H1 (cell line): Measurements from ENCODE around the gene PIK3R6. TPM values are rescaled to one million over a fixed set of nuclear protein-coding genes. Genes with fewer than 3 reads are reported as not detected.

ENCODE experiments used
- CTCF ChIA-PET: fragments of 300-600 bp; sonication (Branson Sonifier 250); formaldehyde crosslinking; loops from one replicate; lab custom pipeline; 2021; ENCODE audit not compliant: partially characterized antibody; lab: Charles Lee
- POLR2A ChIA-PET: fragments of 300-600 bp; sonication (Branson Sonifier 250); formaldehyde crosslinking; loops from one replicate; lab custom pipeline; 2021; ENCODE audit warnings: inconsistent platforms; ENCODE audit not compliant: partially characterized antibody; lab: Charles Lee
- DNase-seq, 2 experiments: peaks; one replicate each; pipeline versions ENCODE4 v3.0.0 to v3.0.0-alpha.2; 2010 to 2022; ENCODE audit warnings: low spot score in 2 of 2, low read depth in 1 of 2, mixed read lengths in 1 of 2
- FAIRE-seq: peaks from 2 replicates; lab custom pipeline; 2011; peaks lifted over from hg19 to GRCh38; lab: Jason Lieb, UNC
- H2AFZ ChIP-seq: 2 replicates; pipeline ENCODE4 v1.8.1; 2012; ENCODE audit warnings: low read length, inconsistent platforms
- H2AK5ac ChIP-seq: 2 replicates; pipeline ENCODE4 v1.6.1; 2013; ENCODE audit warnings: low read depth, low read length
- H2BK120ac ChIP-seq: replicated peaks from 2 replicates; pipeline ENCODE3; 2013; ENCODE audit warnings: low read depth, low read length, inconsistent platforms
- H2BK12ac ChIP-seq: 2 replicates; pipeline ENCODE4 v1.6.1; 2013; ENCODE audit warnings: low read depth, low read length
- H2BK15ac ChIP-seq: 2 replicates; pipeline ENCODE4 v1.6.1; 2013; ENCODE audit warnings: low read length
- H2BK20ac ChIP-seq: 2 replicates; pipeline ENCODE4 v1.6.1; 2013; ENCODE audit warnings: low read length
- H2BK5ac ChIP-seq: 2 replicates; pipeline ENCODE4 v1.6.1; 2013; ENCODE audit warnings: low read depth, low read length
- H3K14ac ChIP-seq: 2 replicates; pipeline ENCODE4 v1.6.1; 2013; ENCODE audit warnings: inconsistent platforms; ENCODE audit not compliant: insufficient read length
- H3K18ac ChIP-seq: 2 replicates; pipeline ENCODE4 v1.6.1; 2013; ENCODE audit warnings: low read length; ENCODE audit errors: extremely low read depth
- H3K23ac ChIP-seq: 2 replicates; pipeline ENCODE4 v1.6.1; 2013; ENCODE audit warnings: inconsistent platforms; ENCODE audit not compliant: insufficient read length
- H3K23me2 ChIP-seq: 2 replicates; pipeline ENCODE4 v1.6.1; 2013; ENCODE audit warnings: low read depth, low read length
- H3K27ac ChIP-seq: 2 replicates; pipeline ENCODE4 v1.6.1; 2011; ENCODE audit warnings: low read depth, low read length, inconsistent platforms
- H3K27me3 ChIP-seq, 4 experiments: replicated peaks in 1 of 4; 1 replicate in 1 of 4; 2 replicates in 3 of 4; pipeline versions ENCODE4 v1.6.1 to v1.8.1; 2011 to 2013; ENCODE audit warnings: low read length in 3 of 4, mild to moderate bottlenecking in 3 of 4, inconsistent platforms in 2 of 4, mixed read lengths in 2 of 4, moderate library complexity in 1 of 4; ENCODE audit not compliant: control insufficient read depth in 3 of 4, insufficient read depth in 3 of 4; ENCODE audit errors: extremely low read depth in 1 of 4
- H3K36me3 ChIP-seq, 4 experiments: 2 replicates each; pipeline versions ENCODE4 v1.6.1 to v1.8.1; 2011 to 2013; ENCODE audit warnings: mild to moderate bottlenecking in 4 of 4, low read length in 3 of 4, moderate library complexity in 2 of 4, control low read depth in 1 of 4, inconsistent platforms in 1 of 4; ENCODE audit not compliant: insufficient read depth in 4 of 4, control insufficient read depth in 2 of 4
- H3K4ac ChIP-seq: replicated peaks from 2 replicates; pipeline ENCODE3; 2013; ENCODE audit warnings: low read length, low read depth, mixed read lengths, inconsistent platforms; ENCODE audit not compliant: insufficient read length
- H3K4me1 ChIP-seq, 4 experiments: replicated peaks in 1 of 4; 1 replicate in 1 of 4; 2 replicates in 3 of 4; pipeline versions ENCODE4 v1.6.1 to v1.8.1; 2011 to 2013; ENCODE audit warnings: low read length in 3 of 4, inconsistent platforms in 2 of 4, mixed read lengths in 1 of 4; ENCODE audit not compliant: insufficient read depth in 4 of 4, control insufficient read depth in 3 of 4
- H3K4me2 ChIP-seq, 2 experiments: 2 replicates each; pipeline versions ENCODE4 v1.6.1 to v1.8.1; 2011 to 2013; ENCODE audit warnings: low read depth in 2 of 2, low read length in 2 of 2, control low read depth in 1 of 2, inconsistent platforms in 1 of 2, mild to moderate bottlenecking in 1 of 2; ENCODE audit not compliant: insufficient read depth in 1 of 2
- H3K4me3 ChIP-seq, 4 experiments: fragments of 200-600, 300-600 bp in 1 of 4; sonication (generic), shearing (Covaris generic), sonication (Bioruptor Twin) in 1 of 4; 2 replicates each; pipeline versions ENCODE4 v1.5.1 to v1.8.1; 2011 to 2016; ENCODE audit warnings: low read length in 4 of 4, low read depth in 3 of 4, control low read depth in 2 of 4, inconsistent platforms in 2 of 4, mild to moderate bottlenecking in 2 of 4, mixed read lengths in 1 of 4, moderate library complexity in 1 of 4; ENCODE audit not compliant: insufficient read depth in 2 of 4; ENCODE audit errors: extremely low read depth in 1 of 4
- H3K56ac ChIP-seq: replicated peaks from 2 replicates; pipeline ENCODE3; 2013; ENCODE audit warnings: low read depth, mild to moderate bottlenecking, mixed read lengths, low read length, inconsistent platforms; ENCODE audit not compliant: insufficient read length
- H3K79me1 ChIP-seq: 2 replicates; pipeline ENCODE4 v1.6.1; 2013; ENCODE audit warnings: low read depth, low read length, control low read depth
- H3K79me2 ChIP-seq, 2 experiments: 2 replicates each; pipeline versions ENCODE4 v1.6.1 to v1.8.1; 2012 to 2013; ENCODE audit warnings: low read length in 2 of 2, mild to moderate bottlenecking in 2 of 2, inconsistent platforms in 1 of 2; ENCODE audit not compliant: insufficient read depth in 2 of 2, control insufficient read depth in 1 of 2
- H3K9ac ChIP-seq, 4 experiments: replicated peaks in 1 of 4; 1 replicate in 1 of 4; 2 replicates in 3 of 4; pipeline versions ENCODE4 v1.6.1 to v1.8.1; 2011 to 2013; ENCODE audit warnings: low read depth in 3 of 4, low read length in 3 of 4, control low read depth in 2 of 4, mild to moderate bottlenecking in 2 of 4, moderate library complexity in 2 of 4, inconsistent platforms in 1 of 4; ENCODE audit errors: extremely low read depth in 1 of 4
- H3K9me3 ChIP-seq, 2 experiments: 2 replicates each; pipeline versions ENCODE4 v1.6.1 to v1.8.1; 2012 to 2013; ENCODE audit warnings: mild to moderate bottlenecking in 2 of 2, moderate library complexity in 2 of 2, control low read depth in 1 of 2, inconsistent platforms in 1 of 2, low read depth in 1 of 2, low read length in 1 of 2, mixed read lengths in 1 of 2; ENCODE audit not compliant: insufficient read depth in 2 of 2
- H4K20me1 ChIP-seq, 2 experiments: replicated peaks in 1 of 2; 2 replicates each; pipeline versions ENCODE3 to v1.8.1; 2011 to 2013; ENCODE audit warnings: inconsistent platforms in 2 of 2, low read length in 2 of 2, mild to moderate bottlenecking in 1 of 2; ENCODE audit not compliant: insufficient read depth in 2 of 2, control insufficient read depth in 1 of 2
- H4K5ac ChIP-seq: 2 replicates; pipeline ENCODE4 v1.6.1; 2013; ENCODE audit warnings: low read length, low read depth, mixed read lengths, inconsistent platforms; ENCODE audit not compliant: insufficient read length
- H4K8ac ChIP-seq: 2 replicates; pipeline ENCODE4 v1.8.0; 2013; ENCODE audit warnings: mild to moderate bottlenecking, moderate library complexity, low read length, inconsistent platforms; ENCODE audit not compliant: insufficient read depth; ENCODE audit errors: extremely low read depth
- H4K91ac ChIP-seq: replicated peaks from 2 replicates; pipeline ENCODE3; 2013; ENCODE audit warnings: low read length, mixed read lengths, inconsistent platforms; ENCODE audit not compliant: insufficient read length
- BRCA1 ChIP-seq: IDR thresholded peaks from 2 replicates; pipeline ENCODE4 v1.6.1; 2012; ENCODE audit warnings: low read depth, low read length, improper control_type of control experiment
- CHD2 ChIP-seq: IDR thresholded peaks from 2 replicates; pipeline ENCODE4 v1.6.1; 2012; ENCODE audit warnings: low read length, improper control_type of control experiment
- EGR1 ChIP-seq: IDR thresholded peaks from 2 replicates; pipeline ENCODE4 v1.6.1; 2011; ENCODE audit warnings: low read depth, low read length, borderline replicate concordance
- HDAC6 ChIP-seq: IDR thresholded peaks from one replicate; pipeline ENCODE4 v1.7.1; 2012; ENCODE audit warnings: low read depth, mild to moderate bottlenecking, inconsistent platforms, low read length, moderate library complexity
- JUN ChIP-seq: IDR thresholded peaks from 2 replicates; pipeline ENCODE4 v1.6.1; 2011; ENCODE audit warnings: low read depth, mild to moderate bottlenecking, improper control_type of control experiment, low read length
- NRF1 ChIP-seq: IDR thresholded peaks from 2 replicates; pipeline ENCODE4 v1.6.1; 2011; ENCODE audit warnings: mild to moderate bottlenecking, low read depth, low read length, improper control_type of control experiment
- POLR2A ChIP-seq, 2 experiments: IDR thresholded peaks; 1 replicate in 1 of 2; 2 replicates in 1 of 2; pipeline ENCODE4 v1.6.1; 2011; ENCODE audit warnings: low read depth in 2 of 2, low read length in 2 of 2, mild to moderate bottlenecking in 2 of 2; ENCODE audit errors: control extremely low read depth in 1 of 2
- POLR2AphosphoS5 ChIP-seq: IDR thresholded peaks from 2 replicates; pipeline ENCODE4 v1.6.1; 2011; ENCODE audit warnings: low read depth, low read length
- RAD21 ChIP-seq, 2 experiments: IDR thresholded peaks in 1 of 2; conservative IDR thresholded peaks in 1 of 2; 2 replicates each; pipeline ENCODE4 v1.6.1; 2011; ENCODE audit warnings: low read depth in 2 of 2, low read length in 2 of 2, improper control_type of control experiment in 1 of 2, inconsistent platforms in 1 of 2, mild to moderate bottlenecking in 1 of 2, moderate library complexity in 1 of 2
- RBBP5 ChIP-seq: IDR thresholded peaks from 2 replicates; pipeline ENCODE4 v1.7.1; 2012; ENCODE audit warnings: low read depth, mild to moderate bottlenecking, inconsistent platforms, low read length, moderate library complexity, borderline replicate concordance
- RXRA ChIP-seq: IDR thresholded peaks from 2 replicates; pipeline ENCODE4 v1.6.1; 2011; ENCODE audit warnings: low read depth, mild to moderate bottlenecking, low read length, moderate library complexity; ENCODE audit not compliant: insufficient read depth
- SP4 ChIP-seq: IDR thresholded peaks from 2 replicates; pipeline ENCODE4 v1.6.1; 2012; ENCODE audit warnings: low read length, inconsistent platforms
- SRF ChIP-seq: IDR thresholded peaks from 2 replicates; pipeline ENCODE4 v1.6.1; 2011; ENCODE audit warnings: mild to moderate bottlenecking, low read depth, low read length, moderate library complexity
- USF2 ChIP-seq: IDR thresholded peaks from 2 replicates; pipeline ENCODE4 v1.6.1; 2011; ENCODE audit warnings: low read length, improper control_type of control experiment
- WGBS, 2 experiments: shearing (Covaris generic) in 1 of 2; methylation state at CpG; one replicate each; pipeline versions ENCODE4 v1.1.6 to v1.1.7; 2013 to 2015; ENCODE audit warnings: low lambda C conversion rate in 2 of 2, mixed read lengths in 2 of 2, inconsistent platforms in 1 of 2, low coverage in 1 of 2, missing lambda C conversion rate in 1 of 2; ENCODE audit not compliant: insufficient replicate concordance in 2 of 2, insufficient coverage in 1 of 2, insufficient read length in 1 of 2; ENCODE audit errors: extremely low coverage in 1 of 2, missing lambda C conversion rate in 1 of 2; 5-methylcytosine and 5-hydroxymethylcytosine counted together
- polyA plus RNA-seq, 7 experiments: library from polyadenylated mRNA; depleted of rRNA in 3 of 7; stranded (reverse) in 5 of 7; unstranded in 2 of 7; fragments of >200 nt in 5 of 7; fragments of 200-250 nt in 2 of 7; gene quantifications; 1 replicate in 5 of 7; 2 replicates in 1 of 7; 4 replicates in 1 of 7; pipeline versions ENCODE4 v1.2.1 to v1.2.3, GENCODE V29; 2011 to 2013; ENCODE audit warnings: missing spikeins in 2 of 7, mixed read lengths in 2 of 7
- total RNA-seq: library from RNA; stranded (reverse); fragmentation: NEBNext Ultra II Directional; extraction: Animal tissue kit (Norgen Biotek cat#: 25700); gene quantifications from 2 replicates; pipeline ENCODE4 v1.2.1, GENCODE V29; 2021

PIK3R6 gene
- total and polyA plus RNA-seq, 2 of the 8 experiments (the other 6 are each of a cell fraction or from before 2014, with no cell fraction given) = 0.24 to 1.2 TPM

GRCh38 chr17:8838551-8839095, 28.9 kb downstream of the PIK3R6 start:
- no peaks in the 10 kb centered on the region for H4K20me1 ChIP-seq
- H3K23ac ChIP-seq = no peak overlapping the region
- H3K18ac ChIP-seq = no peak overlapping the region
- no peak overlapping the region for H3K14ac ChIP-seq
- H4K8ac ChIP-seq = no peak overlapping the region
- H3K9ac ChIP-seq = no peak overlapping the region
- no peaks in the 10 kb centered on the region for H3K23me2 ChIP-seq
- H4K91ac ChIP-seq = peak overlapping the region; percentile 35
- no peaks in the 10 kb centered on the region for H3K9me3 ChIP-seq
- peaks cover 0 to 5% (median 2%) of the 10 kb centered on the region in 4 experiments; a peak in 5 of 7 replicates for H3K4me1 ChIP-seq
- H2BK5ac ChIP-seq = no peak overlapping the region
- H2BK15ac ChIP-seq = no peak overlapping the region
- no peak overlapping the region for H3K4ac ChIP-seq
- ChIA-PET POLR2A (no interaction called here), CTCF (interaction anchor here (1.0 to 1.7 kb wide), 3 partner anchors 56 to 159 kb away, joined by 3 to 4 read pairs (median 4); no protein-coding TSS in a partner anchor)
- no peak overlapping the region; the same call in 1 of the 2 replicates for H3K27ac ChIP-seq
- no peak overlapping the region for H2BK20ac ChIP-seq
- DNase-seq (peak in 1 of 2 experiments; percentile 39), FAIRE-seq (no peak)
- H3K56ac ChIP-seq = no peak overlapping the region
- peak overlapping the region; percentile 52; the same call in 1 of the 2 replicates for H2AFZ ChIP-seq
- no peak overlapping the region for H3K4me2 ChIP-seq
- no peak overlapping the region for H2BK120ac ChIP-seq
- no peak overlapping the region for H3K4me3 ChIP-seq
- H3K79me1 ChIP-seq = no peaks in the 10 kb centered on the region
- H4K5ac ChIP-seq = no peak overlapping the region
- no peaks in the 10 kb centered on the region for H3K79me2 ChIP-seq
- no peaks in the 10 kb centered on the region for H3K36me3 ChIP-seq
- no peak overlapping the region for H2AK5ac ChIP-seq
- WGBS, 2 experiments = 94% methylated on average over 12 of the region's 12 CpGs; no CpG with 5 or more reads in 1 of the 2 experiments
- no peaks in the 10 kb centered on the region for H3K27me3 ChIP-seq
- no peak overlapping the region for H2BK12ac ChIP-seq
- TF ChIP-seq POLR2AphosphoS5 (no peak), EGR1 (no peak), SP4 (no peak), USF2 (no peak), JUN (no peak), HDAC6 (no peak), BRCA1 (no peak), RXRA (no peak), SRF (no peak), RAD21 (IDR thresholded peaks at IDR 0.05 in 1 of 2, conservative IDR thresholded peaks at IDR 0.05 in 1 of 2; ENCODE audit: low read depth in 2 of 2, low read length in 2 of 2) (no peak), NRF1 (no peak), CHD2 (no peak), POLR2A (IDR thresholded peaks at IDR 0.05; ENCODE audit: control extremely low read depth in 1 of 2, low read depth in 2 of 2, low read length in 2 of 2) (no peak), RBBP5 (no peak)
